Stimulated activated CD4-positive, alpha-beta T cell treated with anti-CD3 and anti-CD28 coated beads, Interleukin-1b, Interleukin-23, amount 100 ng/mL, for 1 hour (primary cell): ENCODE measurements around the gene ADRA1B.

Experiments
- DNase-seq, 2 donors: peaks; one replicate each; pipeline ENCODE4 v3.0.0-alpha.2; 2020; ENCODE audit warnings: low read depth in 2 of 2

The ADRA1B gene

GRCh38 chr5:160018945-160019625 lies 102.8 kb downstream of the ADRA1B start:
- DNase-seq = no peak

- DNase-seq = no peak
Observed at GRCh38 chr5:160020266-160020770, 104.0 kb downstream of the ADRA1B start.

GRCh38 chr5:160020964-160021363 lies 104.7 kb downstream of the ADRA1B start:
- no peak for DNase-seq

GRCh38 chr5:160021831-160022446 lies 105.7 kb downstream of the ADRA1B start:
- DNase-seq = peak; percentile 16 to 20
